Fibroblast of gingiva (primary cell): ENCODE data around the gene PITPNB.

Experiments used
- DNase-seq: peaks from one replicate; pipeline ENCODE4 v3.0.0-alpha.2; 2011; ENCODE audit warnings: low read depth

The PITPNB gene

GRCh38 chr22:27833803-27834202, 85.3 kb downstream of the PITPNB start:
- DNase-seq, result no peak

GRCh38 chr22:27832606-27833005, 86.5 kb downstream of the PITPNB start:
- DNase-seq, result no peak

- DNase-seq, result no peak
Observed at GRCh38 chr22:27829620-27830019, 89.4 kb downstream of the PITPNB start.

GRCh38 chr22:27827604-27828587, 91.2 kb downstream of the PITPNB start:
- no peak for DNase-seq

GRCh38 chr22:27825174-27825573, 93.9 kb downstream of the PITPNB start:
- no peak for DNase-seq

GRCh38 chr22:27823221-27823620, 95.8 kb downstream of the PITPNB start:
- DNase-seq, result no peak

GRCh38 chr22:27820896-27821866, 97.9 kb downstream of the PITPNB start:
- no peak for DNase-seq

GRCh38 chr22:27816552-27816951, 102.5 kb downstream of the PITPNB start:
- DNase-seq, result no peak

- DNase-seq, result no peak
Observed at GRCh38 chr22:27815826-27816530, 103.1 kb downstream of the PITPNB start.

- no peak for DNase-seq
Observed at GRCh38 chr22:27814993-27815392, 104.1 kb downstream of the PITPNB start.

GRCh38 chr22:27811778-27812177, 107.3 kb downstream of the PITPNB start:
- no peak for DNase-seq

GRCh38 chr22:27810609-27811151, 108.4 kb downstream of the PITPNB start:
- peak; percentile 90 for DNase-seq

- DNase-seq, result no peak
Observed at GRCh38 chr22:27809700-27810608, 109.1 kb downstream of the PITPNB start.

GRCh38 chr22:27809226-27809603, 109.8 kb downstream of the PITPNB start:
- DNase-seq, result no peak

- no peak for DNase-seq
Observed at GRCh38 chr22:27808451-27809225, 110.4 kb downstream of the PITPNB start.

GRCh38 chr22:27805841-27806240, 113.2 kb downstream of the PITPNB start:
- DNase-seq, result no peak

GRCh38 chr22:27804470-27805297, 114.4 kb downstream of the PITPNB start:
- peak; percentile 66 for DNase-seq

GRCh38 chr22:27803841-27804415, 115.1 kb downstream of the PITPNB start:
- no peak for DNase-seq
